HL-60 (cell line): ENCODE measurements around the gene COG1.
"Not testable (repeated sequence)": the region's sequence is repeated elsewhere in the genome, so short reads cannot be mapped to it uniquely, and the experiment has no call there.

Experiments used
- DNase-seq, 2 experiments: peaks; one replicate each; pipeline ENCODE4 v3.0.0-alpha.2; 2010 to 2020; ENCODE audit warnings: low read depth in 1 of 2, low spot score in 1 of 2
- H3K27ac ChIP-seq: fragments of 250-450 bp; sonication (Bioruptor Pico); replicated peaks from 2 replicates; pipeline ENCODE4 v1.5.1; 2020; ENCODE audit warnings: mild to moderate bottlenecking, moderate library complexity
- H3K27me3 ChIP-seq: fragments of 250-450 bp; sonication (Bioruptor Pico); 2 replicates; pipeline ENCODE4 v1.5.1; 2021; ENCODE audit warnings: mild to moderate bottlenecking, moderate library complexity; ENCODE audit not compliant: insufficient read depth, poor library complexity, severe bottlenecking
- H3K4me3 ChIP-seq: replicated peaks from 2 replicates; pipeline ENCODE4 v1.5.1; 2011; ENCODE audit warnings: mild to moderate bottlenecking, control low read depth, low read length; ENCODE audit not compliant: insufficient read depth
- CTCF ChIP-seq: IDR thresholded peaks from one replicate; pipeline ENCODE4 v1.5.1; 2011; ENCODE audit warnings: low read length, control low read depth, inconsistent platforms; ENCODE audit not compliant: insufficient read depth
- GABPA ChIP-seq: IDR thresholded peaks from 2 replicates; pipeline ENCODE4 v1.6.1; 2012; ENCODE audit warnings: low read depth
- POLR2AphosphoS5 ChIP-seq: IDR thresholded peaks from 2 replicates; pipeline ENCODE4 v1.6.1; 2012; ENCODE audit warnings: low read depth
- REST ChIP-seq: IDR thresholded peaks from 2 replicates; pipeline ENCODE4 v1.6.1; 2012; ENCODE audit warnings: low read depth; ENCODE audit not compliant: insufficient replicate concordance
- SPI1 ChIP-seq: IDR thresholded peaks from 2 replicates; pipeline ENCODE4 v1.6.1; 2012; ENCODE audit warnings: low read depth, mild to moderate bottlenecking, borderline replicate concordance

COG1 gene

GRCh38 chr17:73148540-73149334 is 44.1 kb upstream of the COG1 start:
- Histone ChIP-seq H3K27ac (no peak overlapping the region), H3K4me3 (no peak overlapping the region), H3K27me3 (no peaks in the 10 kb centered on the region)
- TF ChIP-seq GABPA (no peak), POLR2AphosphoS5 (no peak), REST (no peak), CTCF (no peak), SPI1 (no peak)
- DNase-seq: no peak

- not testable (repeated sequence) for H3K27ac ChIP-seq, DNase-seq, H3K27me3 ChIP-seq, H3K4me3 ChIP-seq
Observed at GRCh38 chr17:73150622-73151300, 42.1 kb upstream of the COG1 start.

GRCh38 chr17:73151916-73152632 is 40.8 kb upstream of the COG1 start:
- DNase-seq: peak in 1 of 2 experiments; percentile 40
- Histone ChIP-seq H3K27me3 (no peaks in the 10 kb centered on the region), H3K27ac (peak overlapping the region; percentile 26), H3K4me3 (no peak overlapping the region)
- no peak for TF ChIP-seq GABPA
- no peak for TF ChIP-seq POLR2AphosphoS5
- TF ChIP-seq SPI1: peak; percentile 38; the same call in 1 of the 2 replicates
- TF ChIP-seq CTCF: no peak
- TF ChIP-seq REST: no peak
